HepG2 (cell line): ENCODE data around the gene ETS2. TPM values are rescaled to one million over a fixed set of nuclear protein-coding genes. Genes with fewer than 3 reads are reported as not detected.

Source experiments
- AKAP8 ChIP-seq: sonication (generic); formaldehyde crosslinking; IDR thresholded peaks from 2 replicates; pipeline ENCODE4 v1.5.1; 2020; ENCODE audit warnings: mild to moderate bottlenecking, missing genetic modification reagents
- CBX2 ChIP-seq, 2 experiments: fragments of 200-600 bp in 1 of 2; sonication (generic); formaldehyde crosslinking in 1 of 2; IDR thresholded peaks; 2 replicates each; pipeline versions ENCODE4 v1.7.0 to v1.8.1; 2018 to 2022; ENCODE audit warnings: low read depth in 2 of 2, low read length in 1 of 2, mild to moderate bottlenecking in 1 of 2, missing genetic modification reagents in 1 of 2
- GZF1 ChIP-seq: sonication (generic); formaldehyde crosslinking; IDR thresholded peaks from 2 replicates; pipeline ENCODE4 v1.5.1; 2020; ENCODE audit warnings: mild to moderate bottlenecking, missing genetic modification reagents
- JUNB ChIP-seq: sonication (generic); formaldehyde crosslinking; IDR thresholded peaks from 2 replicates; pipeline ENCODE4 v1.8.0; 2022; ENCODE audit warnings: missing genetic modification reagents, mild to moderate bottlenecking, borderline replicate concordance
- KDM6A ChIP-seq: IDR thresholded peaks from 2 replicates; pipeline ENCODE4 v1.6.1; 2016; ENCODE audit warnings: low read depth
- RAD51 ChIP-seq: fragments of 450-650 bp; IDR thresholded peaks from 2 replicates; pipeline ENCODE4 v1.6.1; 2016; ENCODE audit warnings: borderline replicate concordance
- SMAD3 ChIP-seq: sonication (generic); formaldehyde crosslinking; IDR thresholded peaks from 2 replicates; pipeline ENCODE4 v1.4.0; 2020; ENCODE audit warnings: missing genetic modification reagents
- ZFX ChIP-seq: sonication (generic); formaldehyde crosslinking; IDR thresholded peaks from 2 replicates; pipeline ENCODE4 v1.4.0; 2020; ENCODE audit warnings: mild to moderate bottlenecking, low read depth, missing genetic modification reagents, moderate library complexity
- ZNF614 ChIP-seq: IDR thresholded peaks from 2 replicates; pipeline ENCODE4 v1.6.1; 2018; ENCODE audit warnings: missing biosample characterization, missing genetic modification reagents, inconsistent platforms, borderline replicate concordance
- ZNF646 ChIP-seq: sonication (generic); formaldehyde crosslinking; IDR thresholded peaks from 2 replicates; pipeline ENCODE4 v1.9.0; 2021; ENCODE audit warnings: mild to moderate bottlenecking, missing genetic modification reagents
- polyA plus RNA-seq, 8 experiments: library from polyadenylated mRNA; depleted of rRNA in 3 of 8; stranded (reverse) in 7 of 8; unstranded in 1 of 8; fragments of >200 nt; fragmentation: Illumina TruSeq in 4 of 8; extraction: Trizol in 4 of 8; gene quantifications; 2 replicates each; pipeline versions ENCODE4 v1.2.1 to v1.2.3, GENCODE V29; 2011 to 2016; ENCODE audit warnings: low read depth in 4 of 8, missing spikeins in 1 of 8, mixed read lengths in 1 of 8; ENCODE audit not compliant: insufficient read depth in 1 of 8
- total RNA-seq, 5 experiments: library from RNA; depleted of rRNA; stranded (reverse); fragments of >200 nt; fragmentation: Illumina TruSeq; extraction: Trizol; gene quantifications; 2 replicates each; pipeline ENCODE4 v1.2.3, GENCODE V29; 2016; ENCODE audit warnings: low read depth in 1 of 5
- TF ChIP-seq, protein P1 (sequence below): sonication (generic); formaldehyde crosslinking; IDR thresholded peaks from 2 replicates; pipeline ENCODE4 v1.4.0; 2020; ENCODE audit warnings: mild to moderate bottlenecking, missing genetic modification reagents
- TF ChIP-seq, protein P2 (sequence below): IDR thresholded peaks from 2 replicates; pipeline ENCODE4 v1.6.1; 2012; ENCODE audit warnings: low read depth, low read length, improper control_type of control experiment

The ETS2 gene
- total and polyA plus RNA-seq, 2 of the 13 experiments (the other 11 are each of a cell fraction or from before 2014, with no cell fraction given), result 24.6 to 64.4 TPM

GRCh38 chr21:38824124-38824822 is 18.5 kb downstream of the ETS2 start (continued):
- TF ChIP-seq AKAP8 (CRISPR knock-in tag) (0 out of 2 replicates have a peak, but pooled peaks have one; percentile 39), JUNB (no peak), CBX2 (IDR thresholded peaks at IDR 0.05; ENCODE audit: low read depth, low read length) (no peak), CBX2 (CRISPR knock-in tag; IDR thresholded peaks at IDR 0.05; ENCODE audit: low read depth) (no peak), ZFX (CRISPR knock-in tag) (no peak), ZNF646 (CRISPR knock-in tag) (no peak), ZNF614 (CRISPR knock-in tag) (peak; percentile 42; the same call in 1 of the 2 replicates), KDM6A (CRISPR knock-in tag) (peak; percentile 67; the same call in 1 of the 2 replicates), GZF1 (CRISPR knock-in tag) (no peak), RAD51 (no peak), SMAD3 (peak; percentile 81)
- TF ChIP-seq, protein P1, sequence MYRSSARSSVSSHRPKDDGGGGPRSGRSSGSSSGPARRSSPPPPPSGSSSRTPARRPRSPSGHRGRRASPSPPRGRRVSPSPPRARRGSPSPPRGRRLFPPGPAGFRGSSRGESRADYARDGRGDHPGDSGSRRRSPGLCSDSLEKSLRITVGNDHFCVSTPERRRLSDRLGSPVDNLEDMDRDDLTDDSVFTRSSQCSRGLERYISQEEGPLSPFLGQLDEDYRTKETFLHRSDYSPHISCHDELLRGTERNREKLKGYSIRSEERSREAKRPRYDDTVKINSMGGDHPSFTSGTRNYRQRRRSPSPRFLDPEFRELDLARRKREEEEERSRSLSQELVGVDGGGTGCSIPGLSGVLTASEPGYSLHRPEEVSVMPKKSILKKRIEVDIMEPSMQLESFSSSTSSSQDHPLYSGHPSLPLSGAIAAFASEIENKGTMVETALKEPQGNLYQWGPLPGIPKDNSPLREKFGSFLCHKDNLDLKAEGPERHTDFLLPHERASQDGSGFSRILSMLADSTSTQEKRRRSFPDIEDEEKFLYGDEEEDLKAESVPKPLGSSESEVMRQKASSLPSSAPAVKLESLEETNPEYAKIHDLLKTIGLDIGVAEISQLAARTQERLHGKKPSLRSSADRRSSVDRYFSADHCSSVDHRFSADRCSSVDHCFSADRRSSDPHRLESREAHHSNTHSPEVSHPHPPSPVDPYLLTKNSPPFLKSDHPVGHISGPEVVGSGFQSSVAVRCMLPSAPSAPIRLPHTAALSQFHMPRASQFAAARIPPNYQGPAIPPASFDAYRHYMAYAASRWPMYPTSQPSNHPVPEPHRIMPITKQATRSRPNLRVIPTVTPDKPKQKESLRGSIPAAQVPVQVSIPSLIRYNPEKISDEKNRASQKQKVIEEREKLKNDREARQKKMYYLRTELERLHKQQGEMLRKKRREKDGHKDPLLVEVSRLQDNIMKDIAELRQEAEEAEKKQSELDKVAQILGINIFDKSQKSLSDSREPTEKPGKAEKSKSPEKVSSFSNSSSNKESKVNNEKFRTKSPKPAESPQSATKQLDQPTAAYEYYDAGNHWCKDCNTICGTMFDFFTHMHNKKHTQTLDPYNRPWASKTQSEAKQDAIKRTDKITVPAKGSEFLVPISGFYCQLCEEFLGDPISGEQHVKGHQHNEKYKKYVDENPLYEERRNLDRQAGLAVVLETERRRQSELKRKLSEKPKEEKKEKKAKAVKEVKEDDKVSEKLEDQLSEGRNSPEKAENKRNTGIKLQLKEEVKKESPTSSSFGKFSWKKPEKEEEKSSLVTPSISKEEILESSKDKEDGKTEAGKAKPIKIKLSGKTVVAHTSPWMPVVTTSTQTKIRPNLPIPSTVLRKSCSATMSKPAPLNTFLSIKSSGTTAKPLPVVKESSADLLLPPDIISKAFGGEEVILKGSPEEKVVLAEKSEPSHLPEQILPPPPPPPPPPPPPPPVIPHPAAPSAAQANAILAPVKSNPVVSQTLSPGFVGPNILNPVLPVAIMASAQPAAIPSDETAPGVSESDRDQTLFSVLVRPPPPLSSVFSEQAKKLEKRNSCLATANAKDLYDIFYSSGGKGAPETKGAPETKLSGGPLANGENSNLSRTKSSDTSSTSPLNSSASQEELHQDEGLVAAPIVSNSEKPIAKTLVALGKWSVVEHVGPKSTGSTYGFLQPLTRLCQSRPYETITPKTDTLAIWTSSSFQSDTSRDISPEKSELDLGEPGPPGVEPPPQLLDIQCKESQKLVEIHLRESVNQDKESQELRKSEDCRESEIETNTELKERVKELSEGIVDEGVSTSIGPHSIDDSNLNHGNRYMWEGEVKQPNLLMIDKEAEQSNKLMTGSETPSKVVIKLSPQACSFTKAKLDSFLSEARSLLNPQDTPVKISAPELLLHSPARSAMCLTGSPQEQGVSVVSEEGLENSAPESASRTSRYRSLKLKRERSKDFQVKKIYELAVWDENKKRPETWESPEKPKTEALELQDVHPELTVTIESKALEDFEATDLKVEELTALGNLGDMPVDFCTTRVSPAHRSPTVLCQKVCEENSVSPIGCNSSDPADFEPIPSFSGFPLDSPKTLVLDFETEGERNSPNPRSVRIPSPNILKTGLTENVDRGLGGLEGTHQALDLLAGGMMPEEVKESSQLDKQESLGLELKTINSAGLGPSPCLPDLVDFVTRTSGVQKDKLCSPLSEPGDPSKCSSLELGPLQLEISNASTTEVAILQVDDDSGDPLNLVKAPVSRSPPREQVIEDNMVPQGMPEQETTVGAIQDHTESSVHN (CRISPR knock-in tag), result no peak
- TF ChIP-seq, protein P2, sequence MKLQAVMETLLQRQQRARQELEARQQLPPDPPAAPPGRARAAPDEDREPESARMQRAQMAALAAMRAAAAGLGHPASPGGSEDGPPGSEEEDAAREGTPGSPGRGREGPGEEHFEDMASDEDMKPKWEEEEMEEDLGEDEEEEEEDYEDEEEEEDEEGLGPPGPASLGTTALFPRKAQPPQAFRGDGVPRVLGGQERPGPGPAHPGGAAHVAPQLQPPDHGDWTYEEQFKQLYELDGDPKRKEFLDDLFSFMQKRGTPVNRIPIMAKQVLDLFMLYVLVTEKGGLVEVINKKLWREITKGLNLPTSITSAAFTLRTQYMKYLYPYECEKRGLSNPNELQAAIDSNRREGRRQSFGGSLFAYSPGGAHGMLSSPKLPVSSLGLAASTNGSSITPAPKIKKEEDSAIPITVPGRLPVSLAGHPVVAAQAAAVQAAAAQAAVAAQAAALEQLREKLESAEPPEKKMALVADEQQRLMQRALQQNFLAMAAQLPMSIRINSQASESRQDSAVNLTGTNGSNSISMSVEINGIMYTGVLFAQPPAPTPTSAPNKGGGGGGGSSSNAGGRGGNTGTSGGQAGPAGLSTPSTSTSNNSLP, result peak; percentile 71
